COLO668 (cell line): ENCODE results near the gene FOXN3.

Experiments used
- DNase-seq: peaks from one replicate; lab custom pipeline; 2025; ENCODE audit not compliant: unreplicated experiment; lab: John Stamatoyannopoulos, UW

FOXN3 gene

DNA sequence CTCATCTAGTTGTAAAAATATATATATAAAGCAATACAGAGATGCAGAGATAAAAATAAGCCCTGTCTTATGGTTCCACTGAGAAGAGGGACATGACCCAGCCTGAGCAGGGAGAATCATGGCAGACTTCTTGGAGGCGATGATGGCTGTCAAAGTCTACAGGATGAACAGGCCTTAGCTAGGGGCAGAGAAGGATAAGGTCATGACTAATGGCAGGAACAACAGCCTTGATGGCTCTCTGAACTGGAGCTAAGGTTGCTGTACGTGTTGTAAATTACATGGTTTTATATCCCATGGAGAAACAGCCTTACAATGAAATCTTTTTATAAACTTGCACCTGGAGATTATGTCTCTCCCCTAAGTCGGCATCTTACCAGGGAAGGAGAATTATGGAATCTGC, 32.4 kb downstream of the FOXN3 start:
- no peak for DNase-seq

DNA sequence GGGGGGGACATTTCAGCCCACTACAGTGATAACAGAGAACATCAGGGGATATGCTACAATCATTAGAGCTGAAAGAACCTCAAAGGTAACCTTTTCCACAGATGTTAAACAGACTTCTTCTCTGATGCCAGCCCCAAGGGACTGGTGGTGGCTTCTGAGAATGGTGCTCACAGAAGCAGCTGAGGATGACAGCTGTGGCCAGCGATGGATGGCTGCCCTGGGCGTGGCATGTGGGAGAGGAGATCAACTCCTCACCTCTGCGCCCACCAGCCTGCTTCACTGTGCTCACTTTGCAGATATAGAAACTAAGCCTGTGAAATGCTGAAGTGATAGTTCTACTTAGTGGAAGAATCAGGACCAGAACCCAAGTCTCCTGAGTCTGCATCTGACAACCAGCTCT, 33.0 kb downstream of the FOXN3 start:
- no peak for DNase-seq

DNA sequence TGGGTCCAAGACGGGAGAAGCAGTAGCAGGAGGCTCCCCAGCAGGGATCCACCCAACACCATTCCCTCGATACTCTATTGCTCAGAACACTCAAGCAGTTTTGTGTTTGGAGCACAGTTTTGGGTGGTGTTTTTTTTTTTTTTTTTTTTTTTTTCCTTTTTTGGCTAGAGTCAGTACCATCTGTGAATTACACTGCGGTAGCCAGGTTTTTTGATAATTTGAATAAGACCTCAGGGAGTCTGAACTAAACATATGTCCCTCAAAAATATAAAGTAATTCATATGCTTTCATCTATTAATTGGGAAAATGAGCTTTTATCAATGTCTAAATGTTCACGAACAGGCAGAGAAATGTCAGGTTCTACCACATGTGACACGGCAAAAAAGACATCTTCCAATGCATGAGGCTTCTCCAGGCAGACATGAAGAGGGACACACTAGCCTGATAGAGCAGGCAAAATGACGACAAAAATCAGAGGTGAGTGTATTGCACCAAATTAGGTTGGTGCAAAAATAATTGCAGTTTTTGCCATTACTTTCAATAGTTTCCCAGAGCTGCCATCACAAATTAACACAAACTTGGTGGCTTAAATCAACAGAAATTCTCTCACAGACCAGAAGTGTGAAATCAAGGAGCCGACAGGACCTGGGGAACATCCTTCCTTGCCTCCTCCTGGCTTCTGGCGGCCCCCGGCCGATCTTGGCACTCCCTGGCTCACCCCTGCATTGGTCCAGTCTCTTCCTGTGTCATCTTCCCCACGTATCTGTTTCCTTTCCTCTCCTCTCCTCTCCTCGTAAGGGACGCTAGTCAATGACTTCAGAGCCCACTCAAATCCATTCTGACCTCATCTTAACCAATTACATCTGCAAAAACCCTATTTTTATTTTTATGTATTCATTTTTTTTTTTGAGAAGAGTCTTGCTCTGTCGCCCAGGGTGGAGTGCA, 33.9 kb downstream of the FOXN3 start:
- no peak for DNase-seq

DNA sequence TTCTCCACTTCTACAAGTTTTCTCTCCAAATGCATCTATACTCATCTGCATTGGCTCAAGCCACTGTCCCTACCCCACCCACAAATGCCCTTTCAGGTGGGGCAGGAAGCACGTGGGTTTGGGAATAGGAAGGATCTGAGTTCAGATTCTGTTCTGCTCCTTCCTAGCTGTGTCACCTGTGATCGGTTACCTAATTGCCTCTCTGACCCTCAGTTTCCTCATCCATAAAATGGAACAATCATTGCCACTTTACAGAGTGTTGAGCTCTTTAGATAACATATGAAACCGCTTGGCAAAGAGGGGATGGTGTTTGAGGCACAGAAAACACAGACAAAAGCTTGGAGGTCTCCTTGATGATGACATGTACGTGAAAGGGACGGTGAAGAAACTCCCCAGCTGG, 34.5 kb downstream of the FOXN3 start:
- DNase-seq: no peak

DNA sequence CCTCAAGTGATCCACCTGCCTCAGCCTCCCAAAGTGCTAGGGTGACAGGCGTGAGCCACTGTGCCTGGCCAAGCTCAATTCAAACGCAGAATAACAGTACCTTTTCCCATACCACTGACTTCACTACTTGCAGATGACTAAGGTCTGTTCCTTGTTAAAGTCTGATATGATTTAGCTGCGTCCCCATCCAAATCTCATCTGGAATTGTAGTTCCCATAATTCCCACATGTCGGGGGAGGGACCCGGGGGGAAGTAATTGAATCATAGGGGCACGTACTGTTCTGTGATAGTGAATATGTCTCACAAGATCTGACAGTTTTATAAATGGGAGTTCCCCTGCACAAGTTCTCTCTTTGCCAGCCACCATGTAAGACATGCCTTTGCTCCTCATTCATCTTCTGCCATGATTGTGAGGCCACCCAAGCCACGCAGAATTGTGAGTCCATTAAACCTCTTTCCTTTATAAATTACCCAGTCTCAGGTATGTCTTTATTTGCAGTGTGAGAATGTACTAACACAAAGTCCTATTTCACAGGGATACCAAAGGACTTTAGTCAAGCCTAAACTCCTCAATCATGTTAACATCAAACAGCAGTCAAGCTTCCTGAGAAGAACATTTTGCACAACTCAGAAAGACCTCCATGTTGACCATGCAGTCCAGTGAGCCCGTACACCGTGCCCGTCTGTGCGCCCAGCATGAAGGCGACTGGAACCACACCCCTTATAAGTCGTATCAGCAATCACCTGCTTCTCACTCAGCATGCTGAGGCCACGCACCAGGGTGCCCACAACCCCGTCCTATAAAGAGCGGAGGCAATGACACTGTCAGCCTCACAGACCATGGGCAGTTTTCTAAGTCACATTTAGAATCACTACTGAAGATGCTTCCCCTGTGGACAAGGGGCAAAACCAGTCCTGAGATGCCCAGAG, 36.9 kb downstream of the FOXN3 start:
- no peak for DNase-seq

DNA sequence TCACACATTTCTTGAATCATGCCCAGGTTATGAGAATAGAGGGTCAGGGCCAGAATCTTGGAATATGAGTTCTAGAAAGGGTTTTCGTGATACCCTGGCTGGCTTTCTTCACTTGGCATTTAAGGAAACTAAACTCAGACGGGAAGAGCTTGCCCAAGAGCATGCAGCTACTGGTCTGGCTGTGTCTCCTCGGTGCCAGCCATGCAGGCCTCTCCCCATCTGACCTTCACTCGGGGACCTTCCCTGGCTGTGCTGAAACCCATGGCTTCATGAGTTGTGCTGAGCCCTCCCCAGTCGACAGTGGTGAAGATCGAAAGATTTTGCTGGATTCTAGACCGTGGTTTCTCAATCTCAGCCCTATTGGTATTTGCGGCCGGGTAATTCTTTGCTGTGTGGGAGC, 38.0 kb downstream of the FOXN3 start:
- DNase-seq: no peak

DNA sequence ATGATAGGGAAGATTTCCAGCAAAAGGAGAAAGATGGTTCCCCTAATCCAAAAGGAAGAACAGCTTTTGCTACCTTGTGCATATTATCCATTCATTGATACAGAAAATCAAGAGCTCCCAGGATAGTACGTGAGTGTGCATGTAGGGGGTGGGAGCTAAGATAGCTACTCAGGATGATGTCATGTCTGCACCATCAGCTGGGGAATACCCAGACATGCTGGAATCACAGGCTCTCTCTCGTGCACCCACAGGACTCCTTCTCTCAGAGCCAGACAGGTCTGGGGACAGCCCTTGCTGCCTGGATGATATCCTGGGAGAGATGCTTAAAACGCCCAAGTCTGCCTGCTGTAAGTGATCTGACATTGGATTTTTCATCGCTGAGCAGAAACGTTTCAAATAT, 38.9 kb downstream of the FOXN3 start:
- DNase-seq: no peak

DNA sequence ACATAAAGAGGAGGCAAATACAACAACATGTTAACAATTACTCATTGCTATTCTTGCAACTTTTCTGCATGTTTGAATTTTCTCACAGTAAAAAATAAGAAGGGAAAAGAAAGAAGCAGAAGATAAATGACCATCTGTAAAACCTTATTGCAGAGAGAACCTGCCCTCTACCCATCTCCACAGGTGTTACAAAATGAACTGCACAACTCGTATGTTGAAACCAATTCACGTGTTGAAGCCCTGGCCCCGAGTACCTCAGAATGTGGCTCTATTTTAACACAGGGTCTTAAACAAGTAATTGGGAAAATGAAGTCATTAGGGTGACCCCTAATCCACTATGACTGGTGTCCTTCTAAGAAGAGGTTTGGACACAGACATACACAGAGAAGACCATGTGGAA, 39.5 kb downstream of the FOXN3 start:
- DNase-seq: no peak

DNA sequence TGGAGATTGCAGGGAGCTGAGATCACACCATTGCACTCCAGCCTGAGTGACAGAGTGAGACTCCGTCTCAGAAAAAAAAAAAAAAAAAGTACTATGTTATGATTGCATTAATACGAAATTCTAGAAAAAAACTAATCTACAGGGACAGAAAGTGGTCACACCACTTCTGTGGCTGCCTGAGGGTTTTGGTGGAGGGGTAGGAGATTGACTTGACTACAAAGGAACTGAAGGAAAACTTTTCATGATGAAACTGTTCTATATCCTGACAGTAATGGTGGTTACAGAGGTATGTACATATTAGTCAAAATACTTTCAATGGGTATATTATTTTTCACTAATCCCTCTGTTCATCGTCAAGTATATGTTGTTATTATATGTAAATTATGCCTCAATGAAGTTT, 42.1 kb downstream of the FOXN3 start:
- DNase-seq: no peak

DNA sequence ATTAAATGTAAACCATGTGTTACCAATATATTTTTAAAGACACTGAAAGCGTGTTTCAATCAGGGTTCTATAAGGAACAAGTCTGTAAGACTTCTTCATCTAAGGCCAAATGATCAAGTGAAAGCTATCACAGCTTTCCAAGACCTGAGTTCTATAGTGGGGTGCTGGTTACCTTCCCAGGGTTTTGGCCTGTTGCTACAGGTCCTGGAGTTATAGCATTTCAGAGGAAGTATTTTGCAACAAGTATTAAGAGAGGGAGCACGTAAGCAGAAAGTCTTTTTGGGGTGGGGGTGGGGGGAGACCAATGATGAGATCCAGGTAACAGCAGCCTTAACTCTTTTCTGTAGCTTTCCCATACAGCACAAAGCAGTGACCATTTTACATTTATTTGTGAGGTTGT, 43.8 kb downstream of the FOXN3 start:
- no peak for DNase-seq

DNA sequence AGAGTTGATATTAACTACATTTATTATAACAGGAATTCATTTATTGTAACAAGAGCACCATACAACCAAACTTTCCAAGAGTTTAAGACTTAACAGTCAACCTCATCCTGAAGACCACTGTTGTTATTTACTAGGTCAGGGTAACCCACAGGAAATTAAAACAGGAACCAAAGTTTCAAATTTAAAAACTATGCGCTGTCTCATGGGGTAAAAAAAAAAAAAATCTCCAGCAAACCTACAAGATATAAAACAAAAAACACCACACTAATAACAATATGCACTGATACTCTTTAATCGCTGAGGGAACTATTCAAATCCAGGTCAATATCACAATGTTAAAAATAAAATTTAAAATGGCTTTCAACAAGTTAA, 44.5 kb downstream of the FOXN3 start:
- DNase-seq: no peak

DNA sequence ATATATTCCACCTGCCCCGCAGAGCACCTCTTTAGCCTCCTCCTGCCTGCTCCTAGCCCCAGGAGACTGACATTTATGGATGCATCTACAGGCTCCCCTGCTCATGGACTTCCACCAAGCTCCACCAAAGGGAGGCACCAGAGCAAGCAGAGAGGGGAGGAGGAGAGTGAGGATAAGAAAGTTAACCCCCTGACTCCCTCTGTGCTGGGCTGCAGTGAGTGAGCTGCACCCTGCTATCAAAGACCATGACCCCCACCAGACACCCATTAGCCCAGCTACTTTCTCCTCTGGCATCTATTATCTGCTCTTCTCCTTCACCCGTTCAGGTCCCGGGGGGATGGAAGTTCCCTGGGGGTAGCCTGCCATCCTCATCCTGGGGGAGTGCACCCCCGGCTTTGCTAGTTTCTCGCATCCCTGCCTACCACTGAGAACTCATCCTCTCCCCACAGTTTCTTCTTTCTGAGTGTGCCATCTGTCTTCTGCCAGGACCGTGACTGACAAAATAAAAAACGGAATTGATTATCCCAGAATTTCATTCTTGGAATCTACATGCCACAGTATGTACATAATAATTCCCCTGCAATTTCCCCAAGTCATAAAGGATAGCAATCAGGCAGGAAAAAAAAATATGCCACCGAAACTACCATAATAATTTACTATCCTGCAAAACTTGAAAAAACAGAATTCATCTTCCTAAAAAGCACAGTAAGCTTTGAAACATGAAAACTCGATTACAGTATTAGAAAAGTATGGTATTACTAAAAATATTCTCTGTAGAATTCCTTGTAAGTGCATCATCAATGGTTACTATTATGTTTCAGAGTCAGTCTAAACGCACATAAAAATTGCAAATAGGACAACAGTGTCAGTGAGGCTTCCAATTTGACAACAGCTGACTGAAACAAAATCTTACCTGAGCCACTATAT, 45.2 kb downstream of the FOXN3 start:
- no peak for DNase-seq

DNA sequence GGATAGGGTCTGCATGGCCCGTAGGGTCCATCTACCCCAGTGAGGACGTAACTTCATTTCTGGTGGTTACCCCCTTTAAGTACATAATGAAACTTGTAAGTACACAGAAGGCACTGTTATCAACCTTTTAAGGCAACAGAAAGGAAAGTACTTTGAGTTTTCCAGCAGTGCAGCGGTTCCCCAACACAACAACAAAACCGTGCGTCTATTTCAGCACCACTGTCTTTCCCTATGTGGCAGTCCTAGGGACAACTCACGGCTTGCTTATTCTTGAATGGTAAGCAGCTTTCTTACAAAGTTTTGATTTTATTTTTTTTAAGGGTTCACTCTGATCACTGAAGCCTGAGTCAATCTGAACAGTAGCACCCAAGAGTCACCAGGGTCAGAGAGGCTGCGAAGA, 46.3 kb downstream of the FOXN3 start:
- DNase-seq: no peak

DNA sequence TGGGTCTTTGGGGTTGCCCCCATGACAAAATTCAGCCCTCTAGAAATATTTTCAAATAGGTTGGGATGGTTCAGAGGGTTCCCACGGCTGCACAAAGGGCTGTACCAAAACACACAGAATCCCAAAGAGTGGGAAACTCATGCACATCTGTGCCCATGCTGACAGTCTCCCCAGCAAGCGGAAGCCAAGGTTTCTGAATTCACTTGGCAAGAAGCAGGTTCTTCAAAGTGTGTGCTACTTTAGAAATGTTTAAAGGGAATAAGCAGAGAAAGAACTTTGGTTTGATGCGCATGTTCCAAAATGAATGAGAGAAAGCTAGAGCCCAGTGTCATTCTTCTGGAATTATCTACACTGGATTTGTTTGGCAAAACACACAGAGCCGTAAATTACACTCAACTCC, 46.7 kb downstream of the FOXN3 start:
- DNase-seq: no peak

DNA sequence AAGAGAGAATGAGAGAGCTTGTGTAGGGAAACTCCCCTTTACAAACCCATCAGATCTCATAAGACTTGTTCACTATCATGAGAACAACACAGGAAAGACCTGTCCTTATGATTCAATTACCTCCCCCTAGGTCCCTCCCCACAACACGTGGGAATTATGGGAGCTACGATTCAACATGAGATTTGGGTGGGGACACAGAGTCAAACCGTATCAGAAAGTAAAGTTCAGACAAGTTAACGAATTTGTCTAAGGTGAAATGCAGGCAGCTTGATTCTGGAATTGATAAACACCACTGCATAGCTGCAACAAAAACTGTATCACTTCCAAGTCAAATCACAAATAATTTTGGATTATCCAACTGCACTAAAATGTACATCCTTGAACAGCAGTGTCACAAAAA, 47.4 kb downstream of the FOXN3 start:
- DNase-seq: no peak

DNA sequence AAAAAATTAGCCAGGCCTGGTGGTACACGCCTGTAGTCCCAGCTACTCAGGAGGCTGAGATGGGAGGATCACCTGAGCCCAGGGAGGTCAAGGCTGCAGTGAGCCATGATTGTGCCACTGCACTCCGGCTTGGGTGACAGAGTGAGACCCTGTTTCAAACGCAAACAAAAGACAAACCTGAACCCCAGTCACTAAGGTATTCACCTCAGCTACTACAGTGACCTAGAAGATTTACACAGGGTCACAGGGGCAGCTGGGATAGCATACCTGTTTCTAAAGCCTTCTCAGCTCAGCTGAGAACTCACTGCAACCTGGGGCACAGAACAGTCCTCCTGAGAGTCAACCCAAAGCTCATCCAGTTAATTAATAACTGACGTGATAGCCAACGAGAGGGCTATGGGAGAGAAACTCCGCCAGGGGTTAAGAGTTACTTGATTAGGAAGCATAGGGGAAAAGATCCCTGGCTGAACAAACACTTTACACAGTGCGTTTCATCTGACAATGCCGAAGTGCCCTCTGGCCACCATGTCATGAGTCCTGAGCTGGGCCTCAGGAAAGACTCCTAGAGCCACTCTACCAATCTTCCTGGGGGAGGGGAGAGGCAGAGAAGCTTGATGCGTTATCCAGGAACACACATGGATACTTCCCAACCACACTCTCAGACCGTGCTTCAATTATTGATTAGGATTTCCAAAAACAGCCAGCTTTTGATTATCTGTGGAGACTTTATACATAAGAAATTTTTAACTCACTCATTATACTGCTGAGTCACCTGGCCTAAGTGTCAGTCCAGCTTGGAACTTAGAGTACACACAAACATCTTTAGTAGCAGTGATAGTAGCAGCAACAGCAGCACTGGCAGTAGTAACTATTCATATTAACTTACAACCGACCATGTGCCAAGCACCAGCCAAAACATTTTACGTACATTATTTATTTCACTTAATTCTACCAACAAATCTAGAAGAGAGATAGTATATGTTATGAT, 48.2 kb downstream of the FOXN3 start:
- DNase-seq: peak; percentile 41

DNA sequence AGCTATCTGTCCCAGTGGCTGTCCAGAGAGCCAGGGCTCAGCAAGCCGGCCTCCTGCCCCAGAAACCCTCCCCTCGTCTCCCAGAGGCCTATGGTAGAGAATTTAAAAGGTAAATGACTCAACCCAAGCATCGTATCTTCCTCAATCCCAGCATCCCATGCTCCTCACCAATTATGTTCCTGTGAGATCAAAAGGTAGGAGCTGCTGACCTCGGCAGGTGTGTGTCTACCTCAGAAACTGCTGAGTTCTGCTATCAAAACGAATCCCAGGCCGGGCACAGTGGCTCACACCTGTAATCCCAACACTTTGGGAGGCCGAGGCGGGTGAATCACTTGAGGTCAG, 49.3 kb downstream of the FOXN3 start:
- DNase-seq: no peak

DNA sequence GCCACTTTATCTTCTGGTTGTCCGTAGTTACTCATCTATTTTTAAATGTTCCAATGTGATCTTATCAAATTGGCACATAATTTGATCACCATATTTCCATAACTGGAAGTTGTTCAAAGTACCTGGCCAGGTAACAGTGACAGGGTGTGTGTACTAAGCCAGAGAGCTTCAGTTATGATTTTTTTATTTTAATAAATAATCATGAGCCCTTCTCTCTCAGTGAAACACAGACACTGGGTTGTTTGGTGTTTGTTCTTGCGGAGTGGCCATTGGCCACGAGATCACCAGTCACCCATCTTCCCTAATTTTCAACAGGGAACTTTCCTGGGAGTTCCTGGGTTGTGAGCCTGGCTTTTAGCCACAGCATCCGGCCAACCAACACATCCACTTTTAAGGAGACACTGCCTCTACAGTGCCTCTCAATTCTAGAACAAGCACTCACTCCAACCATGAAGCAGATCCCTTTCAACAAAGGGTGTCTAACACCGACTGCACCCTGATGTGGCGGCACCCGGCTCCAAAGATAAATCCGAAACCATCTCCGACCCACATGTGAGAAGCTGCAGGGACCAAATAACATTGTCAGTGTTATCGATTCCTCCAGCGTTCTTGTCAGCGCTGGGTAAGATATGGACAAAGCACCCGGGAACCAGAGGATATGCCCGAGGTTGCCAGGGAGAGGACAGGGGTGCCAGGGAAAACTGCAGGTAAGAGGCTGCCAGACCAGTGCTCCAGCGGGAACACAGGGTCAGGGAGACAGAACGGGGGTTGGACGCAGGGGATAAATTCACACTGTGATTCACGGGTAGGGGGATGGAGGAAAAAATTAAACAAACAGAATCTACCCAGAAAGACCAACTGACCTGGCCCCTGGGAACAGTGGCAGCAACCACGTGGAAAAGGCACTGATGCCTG, 49.9 kb downstream of the FOXN3 start:
- DNase-seq: no peak
